Immature natural killer cell (primary cell): Measurements from ENCODE around the gene GSG1L. TPM values are rescaled to one million over a fixed set of nuclear protein-coding genes. Genes with fewer than 3 reads are reported as not detected.
"Not testable (repeated sequence)": the region's sequence is repeated elsewhere in the genome, so short reads cannot be mapped to it uniquely, and the experiment has no call there.

ENCODE experiments used
- DNase-seq, 3 donors: peaks; one replicate each; pipeline ENCODE4 v3.0.0; 2022; ENCODE audit warnings: mixed read lengths in 1 of 3
- H3K27ac Mint-ChIP-seq, 6 donors: one replicate each; pipeline ENCODE4 v1.8.0; 2020; ENCODE audit warnings: mixed read lengths in 6 of 6, mild to moderate bottlenecking in 5 of 6, inconsistent platforms in 4 of 6, moderate library complexity in 3 of 6
- H3K27me3 Mint-ChIP-seq, 3 donors: one replicate each; pipeline ENCODE4 v1.8.0; 2020 to 2021; ENCODE audit warnings: low read depth in 3 of 3, mild to moderate bottlenecking in 3 of 3, mixed read lengths in 3 of 3, moderate library complexity in 3 of 3, inconsistent platforms in 1 of 3
- H3K36me3 Mint-ChIP-seq, 3 donors: one replicate each; pipeline ENCODE4 v1.8.0; 2020; ENCODE audit warnings: mixed read lengths in 3 of 3, inconsistent platforms in 2 of 3, mild to moderate bottlenecking in 2 of 3
- H3K4me1 Mint-ChIP-seq, 2 donors: one replicate each; pipeline ENCODE4 v1.8.0; 2020; ENCODE audit warnings: inconsistent platforms in 2 of 2, mild to moderate bottlenecking in 2 of 2, mixed read lengths in 2 of 2, moderate library complexity in 1 of 2
- H3K4me3 Mint-ChIP-seq, 5 donors: one replicate each; pipeline ENCODE4 v1.8.0; 2020; ENCODE audit warnings: mild to moderate bottlenecking in 5 of 5, mixed read lengths in 5 of 5, inconsistent platforms in 3 of 5, moderate library complexity in 3 of 5
- H3K9me3 Mint-ChIP-seq, 6 donors: one replicate each; pipeline ENCODE4 v1.8.0; 2020; ENCODE audit warnings: mild to moderate bottlenecking in 6 of 6, mixed read lengths in 6 of 6, inconsistent platforms in 4 of 6, moderate library complexity in 3 of 6
- polyA plus RNA-seq, 3 donors: library from polyadenylated mRNA; unstranded; fragments of 300-500 nt; fragmentation: Illumina TruSeq; gene quantifications; one replicate each; pipeline ENCODE4 v1.2.3, GENCODE V29; 2021

GSG1L gene
- polyA plus RNA-seq, 3 donors from 2014 or later = not detected

DNA sequence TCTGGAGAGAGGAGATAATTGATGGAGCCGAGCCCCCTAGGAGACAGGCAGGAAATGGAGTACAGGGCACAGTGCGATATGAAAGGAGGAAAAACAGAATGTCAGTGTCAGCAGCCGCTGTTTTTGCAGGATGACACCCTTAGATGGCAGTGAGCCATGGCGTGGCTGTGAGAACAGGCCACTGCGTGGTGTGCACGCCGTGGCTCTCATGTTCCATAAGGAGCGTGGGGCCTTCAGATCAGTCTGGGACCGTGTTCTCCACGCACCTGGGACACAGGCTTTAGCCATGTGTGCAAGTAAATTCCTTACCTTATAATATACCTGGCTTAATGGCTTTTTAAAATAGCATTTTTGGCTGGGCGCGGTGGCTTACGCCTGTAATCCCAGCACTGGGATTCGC, 315.6 kb downstream of the GSG1L start:
- Mint-ChIP-seq H3K4me1 (peaks cover 7 to 11% of the 10 kb centered on the region in 2 donors), H3K9me3 (no peaks in the 10 kb centered on the region), H3K27me3 (peaks cover 0 to 1% (median 0%) of the 10 kb centered on the region in 3 donors), H3K27ac (no peak overlapping the region), H3K4me3 (no peak overlapping the region), H3K36me3 (peaks cover 4 to 16% (median 13%) of the 10 kb centered on the region in 3 donors)
- no peak for DNase-seq

GRCh38 chr16:27746076-27746855, 317.2 kb downstream of the GSG1L start:
- no peak for DNase-seq
- H3K9me3 Mint-ChIP-seq = no peaks in the 10 kb centered on the region
- H3K36me3 Mint-ChIP-seq = peaks cover 5 to 18% (median 16%) of the 10 kb centered on the region in 3 donors
- no peak overlapping the region for H3K4me3 Mint-ChIP-seq
- H3K27me3 Mint-ChIP-seq = peaks cover 0 to 1% (median 0%) of the 10 kb centered on the region in 3 donors
- peaks cover 7 to 11% of the 10 kb centered on the region in 2 donors for H3K4me1 Mint-ChIP-seq
- H3K27ac Mint-ChIP-seq = no peak overlapping the region

DNA sequence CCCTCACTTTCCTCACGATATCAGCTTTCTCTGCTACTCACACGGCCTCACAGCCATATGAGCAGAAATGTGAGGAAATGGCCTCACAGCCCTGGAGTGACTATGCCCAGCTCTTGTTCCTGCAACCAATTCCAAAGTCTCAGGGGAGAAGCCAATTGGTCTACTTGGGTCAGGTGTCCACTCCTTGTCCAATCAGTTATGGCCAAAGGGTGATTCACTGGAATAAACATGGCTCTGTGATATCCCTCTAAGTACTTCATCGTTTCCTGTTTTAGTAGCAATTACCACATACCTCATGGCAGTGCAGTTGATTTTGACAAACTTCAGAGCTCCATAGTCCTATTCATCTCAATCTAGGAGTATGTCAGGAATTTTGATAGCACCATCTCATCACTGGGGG, 318.2 kb downstream of the GSG1L start:
- Mint-ChIP-seq H3K27me3 (peaks cover 0 to 1% (median 0%) of the 10 kb centered on the region in 3 donors), H3K4me3 (no peak overlapping the region), H3K9me3 (no peaks in the 10 kb centered on the region), H3K36me3 (peaks cover 5 to 18% (median 17%) of the 10 kb centered on the region in 3 donors), H3K4me1 (peaks cover 7 to 11% of the 10 kb centered on the region in 2 donors), H3K27ac (no peak overlapping the region)
- DNase-seq = no peak

DNA sequence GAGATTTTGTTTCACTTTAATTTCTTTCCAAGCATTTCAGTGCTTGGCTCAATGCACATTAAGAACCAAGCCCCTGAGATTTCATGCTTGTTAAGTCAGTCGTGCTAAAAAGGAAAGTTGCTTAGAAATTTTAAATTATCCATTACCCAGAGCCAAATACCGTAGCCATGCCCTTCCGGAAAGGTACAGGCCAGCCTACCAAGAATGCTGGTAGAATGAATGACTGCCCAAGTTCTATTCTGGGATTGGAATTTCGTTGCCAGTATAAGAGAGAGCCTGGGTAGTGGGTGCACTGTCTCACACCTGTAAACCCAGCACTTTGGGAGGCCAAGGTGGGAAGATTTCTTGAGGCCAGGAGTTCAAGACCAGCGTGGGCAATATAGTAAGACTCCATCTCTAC, 319.6 kb downstream of the GSG1L start:
- Mint-ChIP-seq H3K27ac (no peak overlapping the region), H3K9me3 (no peaks in the 10 kb centered on the region), H3K36me3 (peaks cover 5 to 21% (median 20%) of the 10 kb centered on the region in 3 donors), H3K27me3 (peaks cover 0 to 2% (median 2%) of the 10 kb centered on the region in 3 donors), H3K4me3 (no peak overlapping the region), H3K4me1 (peaks cover 5 to 6% of the 10 kb centered on the region in 2 donors)
- no peak for DNase-seq

DNA sequence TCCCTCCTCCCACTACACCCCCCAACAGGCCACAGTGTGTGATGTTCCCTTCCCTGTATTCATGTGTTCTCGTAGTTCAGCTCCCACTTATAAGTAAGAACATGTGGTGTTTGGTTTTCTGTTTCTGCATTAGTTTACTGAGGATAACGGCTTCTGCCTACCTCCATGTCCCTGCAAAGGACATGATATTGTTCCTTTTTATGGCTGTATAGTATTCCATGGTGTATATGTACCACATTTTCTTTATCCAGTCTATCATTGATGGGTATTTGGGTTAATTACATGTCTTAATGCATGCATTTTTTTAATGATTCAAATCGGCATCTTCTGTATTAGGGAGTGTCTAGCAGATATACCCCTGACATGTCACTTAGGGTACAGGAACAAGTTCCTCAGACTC, 320.5 kb downstream of the GSG1L start:
- H3K4me1 Mint-ChIP-seq, DNase-seq, H3K27ac Mint-ChIP-seq, H3K27me3 Mint-ChIP-seq, H3K4me3 Mint-ChIP-seq, H3K9me3 Mint-ChIP-seq: not testable (repeated sequence)
- peaks cover 8 to 27% (median 22%) of the 10 kb centered on the region in 3 donors for H3K36me3 Mint-ChIP-seq

DNA sequence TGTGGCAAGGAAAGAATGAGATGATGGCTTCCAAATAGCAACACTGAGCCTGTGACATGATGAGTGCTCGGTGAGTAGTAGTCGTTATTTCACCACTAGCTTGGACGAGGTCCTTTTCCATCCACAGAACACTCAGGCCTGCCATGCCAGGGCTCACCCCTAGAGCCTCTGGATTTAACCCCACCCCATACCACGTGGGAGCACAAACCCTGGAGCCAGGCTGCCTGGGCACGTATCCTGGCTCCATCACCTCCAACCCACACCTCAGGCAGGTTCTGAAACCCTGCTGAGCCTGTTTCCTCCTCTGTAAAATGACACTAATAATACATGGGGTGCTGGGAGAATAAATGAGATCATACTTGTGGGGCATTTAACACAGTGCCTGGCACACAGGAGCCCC, 321.2 kb downstream of the GSG1L start:
- Mint-ChIP-seq H3K4me3 (no peak overlapping the region), H3K4me1 (no peaks in the 10 kb centered on the region), H3K9me3 (no peaks in the 10 kb centered on the region), H3K27ac (no peak overlapping the region), H3K27me3 (peaks cover 0 to 3% (median 2%) of the 10 kb centered on the region in 3 donors), H3K36me3 (peaks cover 8 to 29% (median 22%) of the 10 kb centered on the region in 3 donors)
- no peak for DNase-seq

DNA sequence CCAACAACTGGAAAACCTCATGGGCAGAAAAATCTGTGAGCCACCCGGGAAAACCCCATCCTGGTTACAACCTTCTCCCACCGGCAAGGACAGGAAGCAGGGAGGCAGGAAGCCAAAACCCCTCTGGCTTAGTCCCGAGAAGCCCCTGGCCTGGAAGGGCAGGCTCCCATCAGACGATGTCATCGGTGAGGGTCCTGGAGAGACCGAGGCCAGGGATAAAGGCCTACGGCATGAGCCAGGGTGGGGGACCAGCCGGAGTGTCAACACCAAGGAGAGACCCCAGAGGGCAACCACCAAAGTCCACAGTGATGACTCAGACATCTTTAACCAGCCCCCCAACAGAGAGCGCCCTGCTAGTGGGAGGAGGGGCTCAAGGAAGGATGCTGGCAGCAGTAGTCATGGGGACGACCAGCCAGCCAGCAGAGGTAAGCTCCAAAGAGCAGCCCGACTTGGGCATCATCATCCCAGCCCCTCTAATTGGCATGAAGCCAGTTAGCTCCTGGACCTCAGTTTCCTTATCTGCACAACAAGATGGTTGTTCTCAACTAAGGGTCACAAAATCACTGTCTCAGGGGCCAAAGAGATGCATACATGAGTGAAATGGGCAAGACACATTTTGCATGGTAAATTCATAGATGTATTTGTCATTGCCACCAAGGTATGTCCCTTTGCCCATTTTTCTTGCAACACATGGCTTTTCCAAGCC, 322.9 kb downstream of the GSG1L start:
- Mint-ChIP-seq H3K27ac (no peak overlapping the region), H3K4me3 (no peak overlapping the region), H3K9me3 (no peaks in the 10 kb centered on the region), H3K27me3 (peaks cover 0 to 2% (median 1%) of the 10 kb centered on the region in 3 donors), H3K4me1 (no peaks in the 10 kb centered on the region), H3K36me3 (peaks cover 11 to 31% (median 29%) of the 10 kb centered on the region in 3 donors)
- DNase-seq = no peak

DNA sequence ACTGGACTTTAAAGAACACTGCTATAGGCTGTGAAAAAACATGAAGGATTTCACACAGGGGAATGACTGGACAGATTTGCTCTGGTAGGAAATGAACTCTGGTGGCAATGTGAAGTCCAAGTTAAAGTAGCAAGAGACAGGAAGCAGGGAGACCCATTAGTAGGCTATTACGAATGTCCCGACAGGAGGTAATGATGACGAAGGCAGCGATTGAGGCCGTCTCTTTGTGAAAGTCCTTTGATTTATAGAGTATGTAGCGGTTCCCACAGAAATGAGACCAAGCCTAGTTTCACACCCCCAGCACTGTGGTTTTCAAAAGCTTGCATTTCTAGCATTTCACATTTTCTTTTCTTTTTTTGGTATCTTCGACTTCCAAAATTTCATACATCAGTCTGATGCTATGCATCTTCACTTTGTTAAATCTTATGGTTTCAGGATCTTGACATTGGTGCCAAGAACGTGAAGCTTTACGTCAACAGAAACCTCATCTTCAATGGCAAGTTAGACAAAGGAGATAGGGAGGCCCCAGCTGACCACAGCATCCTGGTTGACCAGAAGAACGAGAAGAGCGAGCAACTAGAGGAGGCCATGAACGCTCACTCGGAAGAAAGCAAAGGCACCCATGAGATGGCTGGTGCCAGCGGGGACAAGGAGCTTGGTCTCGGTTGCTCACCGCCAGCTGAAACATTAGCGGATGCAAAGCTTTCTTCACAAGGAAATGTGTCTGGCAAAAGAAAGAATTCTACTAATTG, 323.7 kb downstream of the GSG1L start:
- Mint-ChIP-seq H3K27me3 (peaks cover 0 to 2% (median 1%) of the 10 kb centered on the region in 3 donors), H3K36me3 (peaks cover 11 to 26% (median 21%) of the 10 kb centered on the region in 3 donors), H3K4me1 (no peaks in the 10 kb centered on the region), H3K4me3 (no peak overlapping the region), H3K9me3 (no peaks in the 10 kb centered on the region), H3K27ac (no peak overlapping the region)
- no peak for DNase-seq

DNA sequence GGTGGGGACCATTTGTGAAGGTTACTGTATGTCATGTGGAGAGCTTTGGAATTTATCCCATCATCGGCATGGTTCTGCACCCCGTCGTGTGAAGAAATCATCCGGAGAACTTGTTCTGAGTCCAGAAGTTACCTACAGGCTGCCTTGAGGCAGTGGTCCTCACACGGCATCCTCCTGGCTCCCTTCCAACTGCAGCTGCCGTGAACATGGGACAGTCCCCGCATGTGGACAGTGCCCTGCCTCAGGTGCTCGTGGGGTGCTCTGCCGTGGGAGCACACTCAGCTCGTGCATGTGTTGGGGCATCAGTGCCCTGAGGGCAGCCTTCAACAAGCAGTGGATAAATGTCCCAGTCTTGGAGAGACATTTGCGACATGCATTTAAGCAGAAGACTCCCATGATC, 324.9 kb downstream of the GSG1L start:
- Mint-ChIP-seq H3K36me3 (peaks cover 11 to 26% (median 24%) of the 10 kb centered on the region in 3 donors), H3K27ac (no peak overlapping the region), H3K4me1 (no peaks in the 10 kb centered on the region)

More for the DNA sequence above, 324.9 kb downstream of the GSG1L start:
- DNase-seq = no peak
- no peak overlapping the region for H3K4me3 Mint-ChIP-seq
- no peaks in the 10 kb centered on the region for H3K9me3 Mint-ChIP-seq
- H3K27me3 Mint-ChIP-seq = peaks cover 0 to 2% (median 1%) of the 10 kb centered on the region in 3 donors

Other genes with a start within 250 kb of the GSG1L start
- gene XPO6, start 148.3 kb upstream of the GSG1L start, polyA plus RNA-seq = 10 to 100 TPM; 40.7 to 75.5 (median 42.2) TPM
- gene SBK1, start 228.8 kb upstream of the GSG1L start, polyA plus RNA-seq = 10 to 100 TPM in 1 of 3 donors, 1 to 10 TPM in 2; 5.1 to 14.2 (median 5.1) TPM